ENCODE results near the gene CNPY4. TPM values are rescaled to one million over a fixed set of nuclear protein-coding genes. Genes with fewer than 3 reads are reported as not detected.
"Not testable (repeated sequence)": the region's sequence is repeated elsewhere in the genome, so short reads cannot be mapped to it uniquely, and the experiment has no call there.

Gene CNPY4
- total RNA-seq, 1 experiment from 2014 or later: 13.0 TPM

DNA sequence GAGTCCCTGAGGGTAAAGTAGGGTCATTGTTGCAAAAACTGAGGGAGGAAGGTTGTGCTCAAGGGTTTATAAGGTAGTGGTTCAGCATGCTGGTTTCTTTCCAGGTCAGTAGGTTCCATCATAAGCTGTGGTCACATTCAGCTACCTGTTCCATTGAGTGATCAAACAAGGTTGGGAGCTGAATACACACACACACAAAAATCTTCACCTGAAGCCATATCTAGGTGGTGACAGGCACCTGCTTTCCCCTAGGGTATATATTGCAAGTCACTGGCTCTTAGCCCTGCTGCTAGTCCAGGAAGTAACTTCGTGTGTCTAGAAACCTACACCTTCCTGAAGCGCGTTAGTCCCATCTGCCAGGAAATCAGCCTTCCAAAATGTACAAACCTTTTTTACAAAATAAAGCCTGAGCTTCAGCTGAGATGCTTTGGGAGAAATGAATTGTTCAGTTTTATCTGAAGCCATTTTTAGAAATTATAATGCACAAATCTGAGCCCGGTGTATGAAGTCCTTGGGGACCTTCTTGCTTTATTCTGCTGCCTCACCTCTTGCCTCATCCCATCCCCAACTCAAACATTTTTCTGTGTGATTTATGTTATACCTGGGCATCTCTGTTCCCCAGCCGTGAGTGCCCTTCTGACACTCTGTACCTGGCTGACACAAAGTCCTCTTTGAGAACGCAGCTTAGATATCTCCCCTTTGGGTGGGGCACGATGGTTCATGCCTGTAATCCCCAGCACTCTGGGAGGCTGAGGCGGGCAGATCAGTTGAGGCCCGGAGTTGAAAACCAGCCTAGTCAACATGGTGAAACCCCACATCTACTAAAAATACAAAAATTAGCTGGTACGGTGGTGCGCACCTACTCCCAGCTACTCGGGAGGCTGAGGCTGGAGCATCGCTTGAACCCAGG, 18.7 kb downstream of the CNPY4 start:
- H3K9ac ChIP-seq (ENCODE audit: low read length): no peak overlapping the region
- no peaks in the 10 kb centered on the region for H4K20me1 ChIP-seq (ENCODE audit: insufficient read depth, low read depth, low read length)
- DNase-seq: no peak
- peak overlapping the region; percentile 36 for H3K4me2 ChIP-seq (ENCODE audit: low read depth, low read length, poor library complexity, severe bottlenecking)
- no peak overlapping the region for H3K4me3 ChIP-seq (ENCODE audit: low read length)
- H3K79me2 ChIP-seq (ENCODE audit: low read length): no peaks in the 10 kb centered on the region
- peaks cover 8% of the 10 kb centered on the region for H3K4me1 ChIP-seq (ENCODE audit: low read length)
- no peak overlapping the region for H3K27ac ChIP-seq (ENCODE audit: low read length)
- no peak overlapping the region for H2AFZ ChIP-seq (ENCODE audit: low read length)
- H3K9me3 ChIP-seq (ENCODE audit: low read length): no peaks in the 10 kb centered on the region
- no peaks in the 10 kb centered on the region for H3K36me3 ChIP-seq (ENCODE audit: insufficient read depth, low read length)
- H3K27me3 ChIP-seq (ENCODE audit: low read length): no peaks in the 10 kb centered on the region
- no peaks in the 10 kb centered on the region for H3K9me2 ChIP-seq (replicated peaks; ENCODE audit: insufficient read depth, low read length)

DNA sequence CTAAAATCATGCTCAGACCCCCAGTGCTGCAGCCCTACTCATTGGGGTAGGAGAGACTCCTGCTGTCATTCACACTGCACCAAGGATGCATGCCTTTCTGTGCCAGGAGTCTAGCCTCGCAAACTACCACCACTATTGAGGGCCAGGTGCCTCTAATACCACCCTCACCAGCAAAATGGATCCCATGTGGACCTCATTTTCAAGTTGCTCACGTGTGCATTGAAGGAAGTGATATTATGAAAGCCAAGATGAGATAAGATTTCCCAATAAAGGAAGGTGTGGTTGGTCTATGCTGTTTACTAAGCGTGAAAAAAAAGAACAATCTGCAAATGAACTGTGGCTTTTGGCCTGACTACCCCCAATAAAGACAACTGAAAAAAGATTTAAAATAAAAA, 22.1 kb downstream of the CNPY4 start:
- Histone ChIP-seq H3K4me3 (ENCODE audit: low read length) (no peak overlapping the region), H3K9me3 (ENCODE audit: low read length) (no peaks in the 10 kb centered on the region), H3K27ac (ENCODE audit: low read length) (no peak overlapping the region), H3K27me3 (ENCODE audit: low read length) (no peaks in the 10 kb centered on the region), H4K20me1 (ENCODE audit: insufficient read depth, low read depth, low read length) (no peaks in the 10 kb centered on the region), H2AFZ (ENCODE audit: low read length) (no peak overlapping the region), H3K4me1 (ENCODE audit: low read length) (peaks cover 8% of the 10 kb centered on the region), H3K9me2 (replicated peaks; ENCODE audit: insufficient read depth, low read length) (no peaks in the 10 kb centered on the region), H3K9ac (ENCODE audit: low read length) (no peak overlapping the region), H3K4me2 (ENCODE audit: low read depth, low read length, poor library complexity, severe bottlenecking) (no peak overlapping the region), H3K79me2 (ENCODE audit: low read length) (no peaks in the 10 kb centered on the region), H3K36me3 (ENCODE audit: insufficient read depth, low read length) (no peaks in the 10 kb centered on the region)
- DNase-seq: no peak

DNA sequence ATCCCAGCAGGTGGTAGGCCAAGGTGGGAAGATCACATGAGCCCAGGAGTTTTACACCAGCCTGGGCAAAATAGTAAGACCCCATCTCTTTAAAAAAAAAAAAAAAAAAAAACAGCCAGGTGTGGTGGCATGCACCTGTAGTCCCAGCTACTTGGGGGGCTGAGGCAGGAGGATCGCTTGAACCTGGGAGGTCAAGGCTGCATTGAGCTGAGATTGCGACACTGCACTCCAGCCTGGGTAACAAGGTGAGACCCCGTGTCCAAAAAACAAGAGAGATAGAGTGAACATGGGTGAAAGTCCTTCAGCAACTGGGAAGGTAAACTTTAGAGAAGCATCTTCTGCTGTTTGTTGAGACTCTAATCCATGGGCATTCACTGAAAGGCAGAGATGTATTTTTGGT, 23.0 kb downstream of the CNPY4 start:
- no peaks in the 10 kb centered on the region for H3K36me3 ChIP-seq (ENCODE audit: insufficient read depth, low read length)
- H3K4me3 ChIP-seq (ENCODE audit: low read length): no peak overlapping the region
- H3K4me2 ChIP-seq (ENCODE audit: low read depth, low read length, poor library complexity, severe bottlenecking): no peak overlapping the region
- H3K4me1 ChIP-seq (ENCODE audit: low read length): peaks cover 8% of the 10 kb centered on the region
- H3K79me2 ChIP-seq (ENCODE audit: low read length): no peaks in the 10 kb centered on the region
- H3K9me3 ChIP-seq (ENCODE audit: low read length): no peaks in the 10 kb centered on the region
- no peak overlapping the region for H3K27ac ChIP-seq (ENCODE audit: low read length)
- H2AFZ ChIP-seq (ENCODE audit: low read length): no peak overlapping the region
- no peaks in the 10 kb centered on the region for H3K9me2 ChIP-seq (replicated peaks; ENCODE audit: insufficient read depth, low read length)
- no peaks in the 10 kb centered on the region for H4K20me1 ChIP-seq (ENCODE audit: insufficient read depth, low read depth, low read length)
- no peak overlapping the region for H3K9ac ChIP-seq (ENCODE audit: low read length)
- no peaks in the 10 kb centered on the region for H3K27me3 ChIP-seq (ENCODE audit: low read length)
- DNase-seq: no peak

DNA sequence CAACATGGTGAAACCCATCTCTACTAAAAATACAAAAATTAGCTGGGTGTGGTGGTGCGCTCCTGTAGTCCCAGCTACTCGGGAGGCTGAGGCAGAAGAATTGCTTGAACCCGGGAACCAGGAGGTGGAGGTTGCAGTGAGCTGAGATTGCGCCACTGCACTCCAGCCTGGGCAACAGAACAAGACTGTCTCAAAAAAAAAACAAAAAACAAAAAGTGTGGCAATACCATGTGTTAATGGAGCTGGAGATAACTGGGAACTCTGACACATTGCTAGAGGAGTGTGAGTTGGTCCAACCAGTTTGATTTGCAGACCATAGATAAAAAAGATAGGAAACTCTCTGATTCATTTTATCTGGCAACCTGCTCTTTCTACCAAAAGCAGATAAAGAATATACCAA, 26.9 kb downstream of the CNPY4 start:
- not testable (repeated sequence) for H3K9me3 ChIP-seq (ENCODE audit: low read length); DNase-seq; H3K4me3 ChIP-seq (ENCODE audit: low read length); H3K27ac ChIP-seq (ENCODE audit: low read length); H3K9ac ChIP-seq (ENCODE audit: low read length); H4K20me1 ChIP-seq (ENCODE audit: insufficient read depth, low read depth, low read length); H2AFZ ChIP-seq (ENCODE audit: low read length); H3K4me2 ChIP-seq (ENCODE audit: low read depth, low read length, poor library complexity, severe bottlenecking); H3K27me3 ChIP-seq (ENCODE audit: low read length); H3K36me3 ChIP-seq (ENCODE audit: insufficient read depth, low read length); H3K9me2 ChIP-seq (replicated peaks; ENCODE audit: insufficient read depth, low read length)
- Histone ChIP-seq H3K79me2 (ENCODE audit: low read length) (peaks cover 21% of the 10 kb centered on the region), H3K4me1 (ENCODE audit: low read length) (peaks cover 15% of the 10 kb centered on the region)

DNA sequence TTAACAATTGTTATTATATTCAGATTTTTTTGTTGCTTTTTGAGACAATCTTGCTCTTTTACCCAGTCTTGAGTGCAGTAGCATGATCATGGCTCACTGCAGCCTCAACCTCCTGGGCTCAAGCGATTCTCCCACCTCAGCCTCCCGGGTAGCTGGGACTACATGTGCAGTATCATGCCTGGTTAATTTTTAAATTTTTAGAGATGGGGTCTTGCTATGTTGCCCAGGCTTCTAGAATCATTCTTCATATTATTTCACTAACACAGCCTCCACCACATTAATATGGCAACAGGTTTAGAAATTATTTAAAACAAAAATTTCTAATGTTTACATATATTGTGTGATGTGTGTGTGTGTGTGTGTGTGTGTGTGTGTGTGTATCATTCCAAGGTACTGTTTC, 27.8 kb downstream of the CNPY4 start:
- peaks cover 23% of the 10 kb centered on the region for H3K4me1 ChIP-seq (ENCODE audit: low read length)
- H2AFZ ChIP-seq (ENCODE audit: low read length): no peak overlapping the region
- no peaks in the 10 kb centered on the region for H3K27me3 ChIP-seq (ENCODE audit: low read length)
- H3K79me2 ChIP-seq (ENCODE audit: low read length): peaks cover 21% of the 10 kb centered on the region
- no peak overlapping the region for H3K27ac ChIP-seq (ENCODE audit: low read length)
- H3K9me3 ChIP-seq (ENCODE audit: low read length): no peaks in the 10 kb centered on the region
- no peak for DNase-seq
- no peaks in the 10 kb centered on the region for H4K20me1 ChIP-seq (ENCODE audit: insufficient read depth, low read depth, low read length)
- H3K9ac ChIP-seq (ENCODE audit: low read length): no peak overlapping the region
- 0 out of 2 replicates have a peak, but pooled peaks cover 3% of the 10 kb centered on the region for H3K36me3 ChIP-seq (ENCODE audit: insufficient read depth, low read length)
- H3K9me2 ChIP-seq (replicated peaks; ENCODE audit: insufficient read depth, low read length): no peaks in the 10 kb centered on the region
- no peak overlapping the region for H3K4me2 ChIP-seq (ENCODE audit: low read depth, low read length, poor library complexity, severe bottlenecking)
- H3K4me3 ChIP-seq (ENCODE audit: low read length): no peak overlapping the region

DNA sequence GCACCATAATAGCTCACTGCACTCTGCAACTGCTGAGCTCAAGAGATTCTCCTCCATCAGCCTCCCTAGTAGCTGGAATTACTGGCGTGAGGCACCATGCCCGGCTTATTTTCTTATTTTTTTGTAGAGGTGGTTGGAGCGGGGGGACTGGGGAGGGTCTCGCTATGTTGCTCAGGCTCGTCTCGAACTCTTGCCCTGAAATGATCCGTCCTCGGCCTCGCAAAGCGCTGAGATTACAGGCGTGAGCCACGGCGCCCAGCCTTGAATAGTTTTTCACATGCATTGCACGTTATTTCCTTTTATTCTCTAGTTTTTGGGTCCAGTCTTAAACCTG, 28.8 kb downstream of the CNPY4 start:
- H3K36me3 ChIP-seq (ENCODE audit: insufficient read depth, low read length): 0 out of 2 replicates have a peak, but pooled peaks cover 3% of the 10 kb centered on the region
- peak overlapping the region; percentile 65 for H3K4me3 ChIP-seq (ENCODE audit: low read length)
- peak overlapping the region; percentile 80 for H3K4me2 ChIP-seq (ENCODE audit: low read depth, low read length, poor library complexity, severe bottlenecking)
- no peaks in the 10 kb centered on the region for H4K20me1 ChIP-seq (ENCODE audit: insufficient read depth, low read depth, low read length)
- H3K79me2 ChIP-seq (ENCODE audit: low read length): peaks cover 24% of the 10 kb centered on the region
- DNase-seq: no peak
- peak overlapping the region; percentile 36; the same call in 1 of the 2 replicates for H3K27ac ChIP-seq (ENCODE audit: low read length)
- H3K27me3 ChIP-seq (ENCODE audit: low read length): no peaks in the 10 kb centered on the region
- peak overlapping the region; percentile 81; the same call in 1 of the 2 replicates for H2AFZ ChIP-seq (ENCODE audit: low read length)
- no peaks in the 10 kb centered on the region for H3K9me3 ChIP-seq (ENCODE audit: low read length)
- peak overlapping the region; percentile 80 for H3K9ac ChIP-seq (ENCODE audit: low read length)
- peaks cover 31% of the 10 kb centered on the region for H3K4me1 ChIP-seq (ENCODE audit: low read length)
- no peaks in the 10 kb centered on the region for H3K9me2 ChIP-seq (replicated peaks; ENCODE audit: insufficient read depth, low read length)

DNA sequence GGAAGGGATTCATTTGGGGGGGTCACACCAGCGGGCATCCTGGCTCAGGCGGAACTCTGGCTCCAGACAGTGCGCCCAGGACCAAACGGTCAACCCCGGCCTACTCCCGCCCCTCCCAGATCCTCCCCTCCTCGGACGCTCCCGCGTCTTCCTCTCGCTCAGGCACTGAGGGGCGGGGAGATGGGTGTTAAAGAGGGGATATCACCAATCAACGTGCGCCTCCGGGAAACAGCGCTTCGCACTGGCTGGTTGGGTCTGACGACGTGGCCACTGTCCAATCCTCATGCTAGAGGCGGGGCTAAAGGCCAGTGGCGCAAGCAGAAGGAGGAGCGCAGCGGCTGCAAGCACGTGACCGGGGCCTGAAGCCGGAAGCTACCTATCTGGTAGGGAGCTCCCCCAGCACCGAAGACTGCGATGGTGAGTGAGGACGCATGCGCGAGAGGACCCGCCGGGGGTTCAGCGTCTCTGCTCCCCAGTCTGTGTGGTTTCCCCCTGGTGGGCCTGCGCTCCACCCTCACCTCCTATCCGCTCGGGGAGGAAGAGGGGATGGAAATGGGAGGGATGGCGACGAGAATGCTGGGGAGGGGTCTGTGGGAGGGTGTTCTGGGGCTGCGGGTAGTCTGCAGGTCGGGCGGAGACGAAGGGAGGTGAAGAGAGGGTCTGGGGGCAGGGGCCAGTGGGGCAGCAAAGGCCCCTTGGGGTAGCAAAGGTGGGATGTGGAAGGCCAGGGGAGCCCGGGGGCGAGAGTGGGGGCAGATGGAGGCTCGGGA, 29.3 kb downstream of the CNPY4 start, which contains the start of gene LAMTOR4:
Gene LAMTOR4, plus strand, starts transcription at position 360 of the 770 bp plus-strand sequence. Its CDS starts 55 bp downstream, at position 415.
- Histone ChIP-seq H3K9ac (ENCODE audit: low read length) (peak within 1 kb of the TSS; percentile 100), H3K27ac (ENCODE audit: low read length) (peak within 1 kb of the TSS; percentile 77), H3K9me2 (replicated peaks; ENCODE audit: insufficient read depth, low read length) (no peaks in the 10 kb centered on the region), H3K36me3 (ENCODE audit: insufficient read depth, low read length) (0 out of 2 replicates have a peak, but pooled peaks cover 3% of the 10 kb centered on the region), H3K9me3 (ENCODE audit: low read length) (no peaks in the 10 kb centered on the region), H3K4me3 (ENCODE audit: low read length) (peak within 1 kb of the TSS; percentile 99), H4K20me1 (ENCODE audit: insufficient read depth, low read depth, low read length) (no peaks in the 10 kb centered on the region), H2AFZ (ENCODE audit: low read length) (peak within 1 kb of the TSS; percentile 81; the same call in 1 of the 2 replicates), H3K27me3 (ENCODE audit: low read length) (no peaks in the 10 kb centered on the region), H3K4me2 (ENCODE audit: low read depth, low read length, poor library complexity, severe bottlenecking) (peak within 1 kb of the TSS; percentile 97), H3K79me2 (ENCODE audit: low read length) (peaks cover 25% of the 10 kb centered on the region), H3K4me1 (ENCODE audit: low read length) (peaks cover 31% of the 10 kb centered on the region)
- DNase-seq: peak; percentile 99

DNA sequence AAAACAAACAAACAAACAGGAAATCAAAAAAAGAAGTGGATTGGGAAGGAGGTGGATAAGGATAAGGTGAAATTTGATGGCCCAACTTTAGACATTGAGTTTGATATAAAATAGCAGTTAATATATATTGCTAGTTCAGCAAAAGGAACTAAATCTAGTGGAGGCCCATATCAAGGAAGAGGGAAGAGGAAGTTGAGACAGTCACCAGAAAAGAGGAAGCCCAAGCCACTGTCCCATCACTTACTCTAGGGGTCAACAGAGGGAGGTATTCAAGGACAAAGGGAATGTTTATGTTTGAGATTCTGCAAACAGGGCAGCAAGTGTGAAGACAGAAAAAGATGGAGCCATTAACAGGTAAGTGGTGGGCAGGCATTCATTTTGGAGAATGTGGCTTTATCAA, 33.0 kb downstream of the CNPY4 start:
- H2AFZ ChIP-seq (ENCODE audit: low read length): no peak overlapping the region
- H3K79me2 ChIP-seq (ENCODE audit: low read length): peaks cover 31% of the 10 kb centered on the region
- DNase-seq: peak; percentile 69
- H3K27me3 ChIP-seq (ENCODE audit: low read length): no peaks in the 10 kb centered on the region
- peaks cover 8% of the 10 kb centered on the region; the same call in 1 of the 2 replicates for H4K20me1 ChIP-seq (ENCODE audit: insufficient read depth, low read depth, low read length)
- H3K27ac ChIP-seq (ENCODE audit: low read length): peak overlapping the region; percentile 52
- H3K9me3 ChIP-seq (ENCODE audit: low read length): no peaks in the 10 kb centered on the region
- H3K4me2 ChIP-seq (ENCODE audit: low read depth, low read length, poor library complexity, severe bottlenecking): peak overlapping the region; percentile 47
- no peaks in the 10 kb centered on the region for H3K9me2 ChIP-seq (replicated peaks; ENCODE audit: insufficient read depth, low read length)
- peaks cover 45% of the 10 kb centered on the region for H3K4me1 ChIP-seq (ENCODE audit: low read length)
- peaks cover 9% of the 10 kb centered on the region for H3K36me3 ChIP-seq (ENCODE audit: insufficient read depth, low read length)
- H3K4me3 ChIP-seq (ENCODE audit: low read length): peak overlapping the region; percentile 11; the same call in 1 of the 2 replicates
- H3K9ac ChIP-seq (ENCODE audit: low read length): peak overlapping the region; percentile 14; the same call in 1 of the 2 replicates

Data from Karpas-422 (cell line).